Liver (tissue), 3 donors: Measurements from ENCODE around the gene CSNK1G3.

Source experiments
- CTCF ChIP-seq: fragments of 150-350 bp; IDR thresholded peaks from 2 replicates; pipeline ENCODE4 v1.5.1; 2017; ENCODE audit warnings: improper control_type of control experiment, low read depth, low read length; ENCODE audit not compliant: missing input control
- EGR1 ChIP-seq, 2 donors: IDR thresholded peaks; 2 replicates each; pipeline ENCODE4 v1.6.1; 2016 to 2018; ENCODE audit warnings: antibody characterized with exemption in 2 of 2, low read depth in 2 of 2
- GABPA ChIP-seq, 2 donors: IDR thresholded peaks in 1 of 2; conservative IDR thresholded peaks in 1 of 2; 2 replicates each; pipeline ENCODE4 v1.6.1; 2016; ENCODE audit warnings: antibody characterized with exemption in 2 of 2, mild to moderate bottlenecking in 1 of 2, moderate library complexity in 1 of 2
- REST ChIP-seq: IDR thresholded peaks from 2 replicates; pipeline ENCODE4 v1.6.1; 2016; ENCODE audit warnings: antibody characterized with exemption, mild to moderate bottlenecking
- donor health status: healthy.
- donor health status: healthy.

GRCh38 chr5:123647066-123647465 lies 135.1 kb downstream of the CSNK1G3 start:
- no peak for TF ChIP-seq CTCF
- no peak for TF ChIP-seq EGR1 (IDR thresholded peaks at IDR 0.05; ENCODE audit: low read depth in 2 of 2)
- TF ChIP-seq REST: no peak
- no peak for TF ChIP-seq GABPA (IDR thresholded peaks at IDR 0.05 in 1 of 2, conservative IDR thresholded peaks at IDR 0.05 in 1 of 2)
